Measurements from ENCODE around the gene F9.
"Not testable (repeated sequence)": the region's sequence is repeated elsewhere in the genome, so short reads cannot be mapped to it uniquely, and the experiment has no call there.

The F9 gene

GRCh38 chrX:139530550-139530949, at the start of gene F9:
Gene F9 (plus strand): TSS chrX:139530739. CDS start chrX:139530765, 26 bp downstream.
- DNase-seq = no peak

GRCh38 chrX:139483699-139484098, 46.8 kb upstream of the F9 start:
- DNase-seq = no peak

GRCh38 chrX:139484591-139484990, 45.9 kb upstream of the F9 start:
- no peak for DNase-seq

- no peak for DNase-seq
Measured at GRCh38 chrX:139495324-139495723, 35.2 kb upstream of the F9 start.

- DNase-seq = no peak
Measured at GRCh38 chrX:139506333-139506732, 24.2 kb upstream of the F9 start.

GRCh38 chrX:139508099-139508498, 22.4 kb upstream of the F9 start:
- DNase-seq = no peak

- no peak for DNase-seq
Measured at GRCh38 chrX:139518475-139518874, 12.1 kb upstream of the F9 start.

GRCh38 chrX:139528829-139529228, 1.7 kb upstream of the F9 start:
- not testable (repeated sequence) for DNase-seq

- no peak for DNase-seq
Measured at GRCh38 chrX:139532834-139533233, 2.3 kb downstream of the F9 start.

- no peak for DNase-seq
Measured at GRCh38 chrX:139533444-139533843, 2.9 kb downstream of the F9 start.

GRCh38 chrX:139538907-139539790, 8.6 kb downstream of the F9 start:
- no peak for DNase-seq

GRCh38 chrX:139542652-139543051, 12.1 kb downstream of the F9 start:
- no peak for DNase-seq

- DNase-seq = no peak
Measured at GRCh38 chrX:139543920-139544319, 13.4 kb downstream of the F9 start.

GRCh38 chrX:139544591-139544990, 14.1 kb downstream of the F9 start:
- DNase-seq = no peak

GRCh38 chrX:139554376-139554775, 23.8 kb downstream of the F9 start:
- DNase-seq = no peak

GRCh38 chrX:139554991-139555675, 24.6 kb downstream of the F9 start:
- DNase-seq = no peak

GRCh38 chrX:139559383-139560042, 29.0 kb downstream of the F9 start:
- DNase-seq = peak; percentile 29

GRCh38 chrX:139560221-139560620, 29.7 kb downstream of the F9 start:
- DNase-seq = no peak

- DNase-seq = no peak
Measured at GRCh38 chrX:139563251-139563650, 32.7 kb downstream of the F9 start.

- DNase-seq = no peak
Measured at GRCh38 chrX:139566981-139567380, 36.4 kb downstream of the F9 start.

GRCh38 chrX:139581068-139581467, 50.5 kb downstream of the F9 start:
- no peak for DNase-seq

GRCh38 chrX:139585613-139586012, 55.1 kb downstream of the F9 start:
- DNase-seq = no peak

- no peak for DNase-seq
Measured at GRCh38 chrX:139596068-139596467, 65.5 kb downstream of the F9 start.

GRCh38 chrX:139600105-139600504, 69.6 kb downstream of the F9 start:
- DNase-seq = no peak

Data from NCI-H2029 treated with DMSO at 0.1 percent for 48 hours (cell line).